DOHH2 (cell line): Measurements from ENCODE around the gene TPRA1.

ENCODE experiments used
- H3F3A ChIP-seq: fragments of 200-600 bp; sonication (generic), shearing (Covaris generic); 2 replicates; pipeline ENCODE4 v1.6.0; 2016; ENCODE audit warnings: antibody characterized with exemption, mild to moderate bottlenecking; ENCODE audit not compliant: control insufficient read depth, insufficient read depth
- H3K27ac ChIP-seq: fragments of 200-600 bp; sonication (generic); 2 replicates; pipeline ENCODE4 v1.5.1; 2014; ENCODE audit warnings: low read depth, mild to moderate bottlenecking, low read length, moderate library complexity
- H3K27me3 ChIP-seq: fragments of 200-600 bp; sonication (generic); 2 replicates; pipeline ENCODE4 v1.6.1; 2014; ENCODE audit warnings: mild to moderate bottlenecking, low read length, mixed read lengths; ENCODE audit not compliant: control insufficient read depth
- H3K36me3 ChIP-seq: fragments of 200-600 bp; sonication (generic); 2 replicates; pipeline ENCODE4 v1.6.1; 2014; ENCODE audit warnings: mild to moderate bottlenecking, low read length, moderate library complexity, mixed read lengths; ENCODE audit not compliant: control insufficient read depth
- H3K4me1 ChIP-seq: fragments of 200-600 bp; sonication (generic); 2 replicates; pipeline ENCODE4 v1.6.1; 2014; ENCODE audit warnings: mild to moderate bottlenecking, low read length, mixed read lengths; ENCODE audit not compliant: control insufficient read depth
- H3K4me2 ChIP-seq: fragments of 200-600 bp; sonication (generic); 2 replicates; pipeline ENCODE4 v1.6.0; 2014; ENCODE audit warnings: mild to moderate bottlenecking, low read length, moderate library complexity
- H3K4me3 ChIP-seq: fragments of 200-600 bp; sonication (generic); 2 replicates; pipeline ENCODE4 v1.5.1; 2014; ENCODE audit warnings: mild to moderate bottlenecking, low read length, mixed read lengths
- H3K79me2 ChIP-seq: fragments of 200-600 bp; sonication (generic); 2 replicates; pipeline ENCODE4 v1.6.1; 2014; ENCODE audit warnings: mild to moderate bottlenecking, low read length, mixed read lengths; ENCODE audit not compliant: control insufficient read depth
- H3K9me2 ChIP-seq: fragments of 200-600 bp; sonication (generic); replicated peaks from 2 replicates; pipeline ENCODE4 v1.6.1; 2014; ENCODE audit warnings: mild to moderate bottlenecking, low read length, mixed read lengths; ENCODE audit not compliant: control insufficient read depth
- H3K9me3 ChIP-seq: fragments of 200-600 bp; sonication (generic); 2 replicates; pipeline ENCODE4 v1.6.1; 2014; ENCODE audit warnings: antibody characterized with exemption, low read length, mixed read lengths; ENCODE audit not compliant: control insufficient read depth, insufficient read depth
- H4K20me1 ChIP-seq: fragments of 200-600 bp; sonication (generic); 2 replicates; pipeline ENCODE4 v1.6.0; 2014; ENCODE audit warnings: low read depth, mild to moderate bottlenecking, antibody characterized with exemption, low read length, moderate library complexity; ENCODE audit not compliant: control insufficient read depth, insufficient read depth
- EZH2phosphoT487 ChIP-seq: fragments of 200-600 bp; sonication (generic); IDR thresholded peaks from 2 replicates; pipeline ENCODE4 v1.6.1; 2017; ENCODE audit warnings: borderline replicate concordance, mild to moderate bottlenecking, antibody characterized with exemption, low read length, moderate library complexity, mixed read lengths
- TF ChIP-seq, protein P1 (sequence below): fragments of 200-600 bp; sonication (generic); IDR thresholded peaks from one replicate; pipeline ENCODE4 v1.5.1; 2014; ENCODE audit warnings: antibody characterized with exemption, mild to moderate bottlenecking, low read depth, low read length; ENCODE audit not compliant: poor library complexity, severe bottlenecking

The TPRA1 gene

DNA sequence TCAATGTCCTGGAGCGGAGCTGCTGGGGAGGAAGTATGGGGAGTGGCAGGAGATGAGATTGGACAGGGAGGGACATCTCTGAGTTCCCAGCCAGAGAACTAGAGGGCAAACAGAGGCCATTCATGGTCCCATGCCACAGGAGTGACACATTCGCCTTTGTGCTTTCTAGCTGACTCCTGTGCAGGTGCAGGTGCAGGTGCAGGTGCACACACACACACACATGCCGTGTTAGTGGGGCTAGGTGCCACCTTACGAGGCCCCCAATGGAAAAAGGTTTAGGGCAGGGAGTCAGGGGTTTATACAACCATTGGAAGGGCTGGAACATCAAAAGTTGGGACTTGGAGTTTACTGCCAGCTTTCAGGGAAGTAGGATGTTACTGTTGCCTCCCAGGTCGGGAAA lies 52.0 kb downstream of the TPRA1 start:
- no peaks in the 10 kb centered on the region for H3F3A ChIP-seq
- no peaks in the 10 kb centered on the region; the same call in 1 of the 2 replicates for H4K20me1 ChIP-seq
- H3K36me3 ChIP-seq, result no peaks in the 10 kb centered on the region
- TF ChIP-seq EZH2phosphoT487, result no peak
- TF ChIP-seq, protein P1, sequence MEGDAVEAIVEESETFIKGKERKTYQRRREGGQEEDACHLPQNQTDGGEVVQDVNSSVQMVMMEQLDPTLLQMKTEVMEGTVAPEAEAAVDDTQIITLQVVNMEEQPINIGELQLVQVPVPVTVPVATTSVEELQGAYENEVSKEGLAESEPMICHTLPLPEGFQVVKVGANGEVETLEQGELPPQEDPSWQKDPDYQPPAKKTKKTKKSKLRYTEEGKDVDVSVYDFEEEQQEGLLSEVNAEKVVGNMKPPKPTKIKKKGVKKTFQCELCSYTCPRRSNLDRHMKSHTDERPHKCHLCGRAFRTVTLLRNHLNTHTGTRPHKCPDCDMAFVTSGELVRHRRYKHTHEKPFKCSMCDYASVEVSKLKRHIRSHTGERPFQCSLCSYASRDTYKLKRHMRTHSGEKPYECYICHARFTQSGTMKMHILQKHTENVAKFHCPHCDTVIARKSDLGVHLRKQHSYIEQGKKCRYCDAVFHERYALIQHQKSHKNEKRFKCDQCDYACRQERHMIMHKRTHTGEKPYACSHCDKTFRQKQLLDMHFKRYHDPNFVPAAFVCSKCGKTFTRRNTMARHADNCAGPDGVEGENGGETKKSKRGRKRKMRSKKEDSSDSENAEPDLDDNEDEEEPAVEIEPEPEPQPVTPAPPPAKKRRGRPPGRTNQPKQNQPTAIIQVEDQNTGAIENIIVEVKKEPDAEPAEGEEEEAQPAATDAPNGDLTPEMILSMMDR, result no peak
- H3K4me1 ChIP-seq, result no peaks in the 10 kb centered on the region
- peaks cover 13% of the 10 kb centered on the region for H3K27me3 ChIP-seq
- no peaks in the 10 kb centered on the region for H3K9me2 ChIP-seq
- no peak overlapping the region for H3K27ac ChIP-seq
- H3K9me3 ChIP-seq, result no peaks in the 10 kb centered on the region
- no peaks in the 10 kb centered on the region for H3K79me2 ChIP-seq
- H3K4me2 ChIP-seq, result no peak overlapping the region
- no peak overlapping the region for H3K4me3 ChIP-seq

DNA sequence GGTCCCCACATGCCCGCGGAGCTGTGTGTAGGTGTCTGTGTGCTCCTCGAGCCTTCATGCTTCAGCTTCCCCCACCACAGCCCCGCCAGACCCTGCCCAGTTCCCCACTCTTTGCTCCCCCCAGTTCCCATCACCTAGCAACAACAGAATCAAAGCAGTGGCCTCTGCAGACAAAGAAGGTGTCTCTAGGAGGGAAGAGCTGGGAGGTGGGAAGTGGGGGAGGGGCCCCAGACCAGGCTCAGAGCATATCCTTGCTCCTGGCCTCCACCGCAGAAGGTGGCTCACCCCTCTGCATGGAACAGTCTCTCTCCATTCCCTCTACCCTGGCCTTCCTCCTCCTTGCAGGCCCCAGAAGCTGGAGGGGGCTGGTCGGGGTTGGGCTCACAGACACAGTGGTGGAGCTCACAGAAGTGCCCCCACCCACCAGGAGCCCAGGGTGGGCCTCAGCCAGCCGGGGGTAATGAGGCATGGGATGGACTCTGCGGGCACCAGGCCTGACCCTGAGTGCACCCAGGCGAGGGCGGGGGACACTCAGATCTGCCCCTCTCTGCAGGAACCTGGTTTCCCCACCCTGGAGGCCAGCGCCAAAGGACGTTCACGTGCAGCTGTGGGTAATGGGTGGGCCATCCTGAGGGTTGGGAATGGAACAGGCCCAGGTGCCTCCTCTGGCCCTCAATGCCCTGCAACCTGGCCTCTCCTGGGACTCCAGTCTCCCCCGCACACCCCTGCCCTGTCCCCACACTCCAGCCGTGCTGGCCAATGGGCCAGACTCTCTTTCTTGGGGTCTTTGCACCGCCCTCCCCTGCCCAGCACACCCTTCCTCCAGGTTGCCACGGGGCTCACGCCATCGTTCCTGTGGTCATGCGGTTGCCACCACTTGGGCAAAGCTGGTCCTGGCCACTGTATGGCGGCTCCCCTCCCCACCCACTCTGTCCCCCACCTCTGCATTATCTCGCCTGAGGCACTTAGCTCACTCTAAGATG lies 53.4 kb downstream of the TPRA1 start:
- no peaks in the 10 kb centered on the region for H3K4me1 ChIP-seq
- no peaks in the 10 kb centered on the region for H3K9me3 ChIP-seq
- H3K79me2 ChIP-seq, result no peaks in the 10 kb centered on the region
- H3K4me2 ChIP-seq, result no peak overlapping the region
- H3F3A ChIP-seq, result no peaks in the 10 kb centered on the region
- TF ChIP-seq EZH2phosphoT487, result no peak
- TF ChIP-seq, protein P1, result no peak
- peaks cover 13% of the 10 kb centered on the region for H3K27me3 ChIP-seq
- H3K9me2 ChIP-seq, result no peaks in the 10 kb centered on the region
- H3K27ac ChIP-seq, result no peak overlapping the region
- H3K4me3 ChIP-seq, result no peak overlapping the region
- H4K20me1 ChIP-seq, result no peaks in the 10 kb centered on the region; the same call in 1 of the 2 replicates
- H3K36me3 ChIP-seq, result no peaks in the 10 kb centered on the region

DNA sequence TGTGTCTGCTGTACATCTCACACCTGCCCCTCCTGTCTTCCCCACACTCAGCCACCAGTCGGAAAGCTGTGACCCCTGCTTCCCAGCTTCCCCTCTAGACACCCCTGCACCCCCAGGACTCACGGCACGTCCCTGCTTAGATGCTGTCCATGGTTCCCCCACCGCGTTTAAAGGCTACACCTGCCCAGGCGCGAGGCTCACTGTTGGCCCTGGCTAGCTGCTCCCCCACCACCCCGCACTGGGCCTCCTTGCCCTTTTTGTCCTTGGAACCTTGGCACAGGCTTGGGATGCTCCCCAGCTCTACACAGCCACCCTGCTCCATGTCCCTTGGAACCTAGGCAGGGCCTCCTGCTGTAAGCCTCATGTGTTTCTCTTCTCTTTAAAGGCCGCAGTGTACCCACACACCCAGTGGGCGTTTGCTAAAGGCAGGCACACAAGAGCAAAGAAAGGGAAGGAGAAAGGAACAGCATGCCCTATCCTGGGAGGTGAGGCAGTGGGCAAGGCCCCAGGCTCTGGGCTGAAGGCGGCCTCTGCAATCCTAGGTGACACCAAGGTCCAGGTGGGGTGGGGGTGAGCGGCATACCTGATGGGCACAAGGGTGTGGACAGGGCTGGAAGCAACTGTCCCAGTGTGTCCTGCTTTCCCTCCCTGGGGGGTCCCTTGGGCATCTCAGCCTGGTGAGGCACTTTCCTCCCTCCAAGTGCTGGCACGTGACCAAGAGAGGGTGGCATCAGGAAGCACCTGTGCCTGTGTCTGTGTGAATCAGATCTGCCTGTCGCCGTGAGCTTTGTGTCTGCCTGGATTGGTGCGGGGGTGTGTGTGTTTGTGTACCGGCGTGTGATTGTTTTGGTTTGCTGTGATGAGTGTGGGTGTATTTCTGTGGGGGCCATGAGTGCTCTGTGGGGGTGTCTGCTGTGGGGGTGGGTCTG lies 54.4 kb downstream of the TPRA1 start:
- no peak overlapping the region for H3K4me3 ChIP-seq
- H3K9me2 ChIP-seq, result no peaks in the 10 kb centered on the region
- H3F3A ChIP-seq, result no peaks in the 10 kb centered on the region
- TF ChIP-seq, protein P1, result no peak
- no peak for TF ChIP-seq EZH2phosphoT487
- no peaks in the 10 kb centered on the region for H3K79me2 ChIP-seq
- H3K4me1 ChIP-seq, result no peaks in the 10 kb centered on the region
- H3K27me3 ChIP-seq, result peaks cover 13% of the 10 kb centered on the region
- no peaks in the 10 kb centered on the region for H3K36me3 ChIP-seq
- no peak overlapping the region for H3K27ac ChIP-seq
- H4K20me1 ChIP-seq, result no peaks in the 10 kb centered on the region; the same call in 1 of the 2 replicates
- H3K9me3 ChIP-seq, result no peaks in the 10 kb centered on the region
- no peak overlapping the region for H3K4me2 ChIP-seq
